Vagina (tissue), 2 donors: ENCODE measurements around the gene AHNAK.
A peak's percentile ranks its signal among the peaks of the same experiment; 100 is the strongest.

ENCODE experiments used
- POLR2A ChIP-seq, 2 donors: fragments of 450-650 bp; IDR thresholded peaks; one replicate each; pipeline ENCODE4 v1.6.1; 2017; ENCODE audit warnings: antibody characterized with exemption in 2 of 2, mild to moderate bottlenecking in 2 of 2, moderate library complexity in 2 of 2
- POLR2AphosphoS5 ChIP-seq, 2 donors: sonication (generic); formaldehyde crosslinking; IDR thresholded peaks; one replicate each; pipeline ENCODE4 v1.9.0; 2017; ENCODE audit warnings: antibody characterized with exemption in 2 of 2, mild to moderate bottlenecking in 2 of 2, low read depth in 1 of 2; ENCODE audit not compliant: insufficient read depth in 1 of 2
- TF ChIP-seq, protein P1 (sequence below), 3 experiments: fragments of 450-650 bp in 2 of 3; fragments of 200-600 bp in 1 of 3; sonication (generic) in 1 of 3; IDR thresholded peaks; one replicate each; pipeline ENCODE4 v1.5.1; 2017 to 2019; ENCODE audit warnings: antibody characterized with exemption in 3 of 3, mild to moderate bottlenecking in 2 of 3, moderate library complexity in 2 of 3

- TF ChIP-seq, protein P1, sequence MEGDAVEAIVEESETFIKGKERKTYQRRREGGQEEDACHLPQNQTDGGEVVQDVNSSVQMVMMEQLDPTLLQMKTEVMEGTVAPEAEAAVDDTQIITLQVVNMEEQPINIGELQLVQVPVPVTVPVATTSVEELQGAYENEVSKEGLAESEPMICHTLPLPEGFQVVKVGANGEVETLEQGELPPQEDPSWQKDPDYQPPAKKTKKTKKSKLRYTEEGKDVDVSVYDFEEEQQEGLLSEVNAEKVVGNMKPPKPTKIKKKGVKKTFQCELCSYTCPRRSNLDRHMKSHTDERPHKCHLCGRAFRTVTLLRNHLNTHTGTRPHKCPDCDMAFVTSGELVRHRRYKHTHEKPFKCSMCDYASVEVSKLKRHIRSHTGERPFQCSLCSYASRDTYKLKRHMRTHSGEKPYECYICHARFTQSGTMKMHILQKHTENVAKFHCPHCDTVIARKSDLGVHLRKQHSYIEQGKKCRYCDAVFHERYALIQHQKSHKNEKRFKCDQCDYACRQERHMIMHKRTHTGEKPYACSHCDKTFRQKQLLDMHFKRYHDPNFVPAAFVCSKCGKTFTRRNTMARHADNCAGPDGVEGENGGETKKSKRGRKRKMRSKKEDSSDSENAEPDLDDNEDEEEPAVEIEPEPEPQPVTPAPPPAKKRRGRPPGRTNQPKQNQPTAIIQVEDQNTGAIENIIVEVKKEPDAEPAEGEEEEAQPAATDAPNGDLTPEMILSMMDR (IDR thresholded peaks at IDR 0.05) = no peak
- TF ChIP-seq POLR2A (IDR thresholded peaks at IDR 0.05) (no peak), POLR2AphosphoS5 (IDR thresholded peaks at IDR 0.05; ENCODE audit: insufficient read depth in 1 of 2, low read depth in 1 of 2) (peak; percentile 16 to 34)
Measured at GRCh38 chr11:62540804-62541701, 5.6 kb downstream of the AHNAK start.
